ENCODE results near the gene ARVCF. TPM values are rescaled to one million over a fixed set of nuclear protein-coding genes. Genes with fewer than 3 reads are reported as not detected.

Gene ARVCF
- total RNA-seq, 4 donors from 2014 or later, result 1.5 to 15.3 (median 7.5) TPM

GRCh38 chr22:19960491-19961200 lies 56.0 kb downstream of the ARVCF start:
- no peak for TF ChIP-seq CTCF (IDR thresholded peaks at IDR 0.05; ENCODE audit: low read depth)

- TF ChIP-seq CTCF (IDR thresholded peaks at IDR 0.05; ENCODE audit: low read depth), result no peak
Measured at GRCh38 chr22:19959587-19960490, 56.8 kb downstream of the ARVCF start.

GRCh38 chr22:19959043-19959586 lies 57.5 kb downstream of the ARVCF start:
- no peak for TF ChIP-seq CTCF (IDR thresholded peaks at IDR 0.05; ENCODE audit: low read depth)

- TF ChIP-seq CTCF (IDR thresholded peaks at IDR 0.05; ENCODE audit: low read depth), result no peak
Measured at GRCh38 chr22:19958083-19959042, 58.3 kb downstream of the ARVCF start.

GRCh38 chr22:19957445-19957844 lies 59.2 kb downstream of the ARVCF start:
- TF ChIP-seq CTCF (IDR thresholded peaks at IDR 0.05; ENCODE audit: low read depth), result no peak

- TF ChIP-seq CTCF (IDR thresholded peaks at IDR 0.05; ENCODE audit: low read depth), result no peak
Measured at GRCh38 chr22:19955241-19956128, 61.1 kb downstream of the ARVCF start.
